HEK293 (cell line): Measurements from ENCODE around the gene ERICH4.
A peak's percentile ranks its signal among the peaks of the same experiment; 100 is the strongest.

Experiments used
- FEZF1 ChIP-seq: fragments of 450-650 bp; formaldehyde crosslinking; IDR thresholded peaks from 2 replicates; pipeline ENCODE4 v1.5.1; 2016; ENCODE audit warnings: missing biosample characterization, missing genetic modification characterization
- GFI1B ChIP-seq: fragments of 450-650 bp; formaldehyde crosslinking; IDR thresholded peaks from 2 replicates; pipeline ENCODE4 v1.5.1; 2016; ENCODE audit warnings: missing biosample characterization, missing genetic modification characterization
- KLF7 ChIP-seq: fragments of 450-650 bp; formaldehyde crosslinking; IDR thresholded peaks from 2 replicates; pipeline ENCODE4 v1.5.1; 2016; ENCODE audit warnings: missing biosample characterization, missing genetic modification characterization, borderline replicate concordance
- PRDM6 ChIP-seq: fragments of 450-650 bp; formaldehyde crosslinking; IDR thresholded peaks from 2 replicates; pipeline ENCODE4 v1.5.1; 2017; ENCODE audit warnings: missing biosample characterization, missing genetic modification characterization
- TSHZ1 ChIP-seq: fragments of 450-650 bp; formaldehyde crosslinking; IDR thresholded peaks from 2 replicates; pipeline ENCODE4 v1.5.1; 2016; ENCODE audit warnings: missing biosample characterization, missing genetic modification characterization, borderline replicate concordance
- YY2 ChIP-seq: fragments of 450-650 bp; formaldehyde crosslinking; IDR thresholded peaks from 2 replicates; pipeline ENCODE4 v1.5.1; 2016; ENCODE audit warnings: missing biosample characterization, missing genetic modification characterization
- ZBTB21 ChIP-seq: fragments of 450-650 bp; formaldehyde crosslinking; IDR thresholded peaks from 2 replicates; pipeline ENCODE4 v1.5.1; 2017; ENCODE audit warnings: missing biosample characterization, missing genetic modification characterization
- ZEB2 ChIP-seq: fragments of 450-650 bp; formaldehyde crosslinking; IDR thresholded peaks from 2 replicates; pipeline ENCODE4 v1.5.1; 2016; ENCODE audit warnings: missing biosample characterization, missing genetic modification characterization
- ZNF146 ChIP-seq: fragments of 450-650 bp; formaldehyde crosslinking; IDR thresholded peaks from 2 replicates; pipeline ENCODE4 v1.5.1; 2016; ENCODE audit warnings: missing biosample characterization, missing genetic modification characterization
- ZNF175 ChIP-seq: fragments of 450-650 bp; formaldehyde crosslinking; IDR thresholded peaks from 2 replicates; pipeline ENCODE4 v1.5.1; 2016; ENCODE audit warnings: missing biosample characterization, missing genetic modification characterization
- ZNF19 ChIP-seq: fragments of 450-650 bp; formaldehyde crosslinking; IDR thresholded peaks from 2 replicates; pipeline ENCODE4; 2016; ENCODE audit warnings: missing biosample characterization, missing genetic modification characterization, low read depth
- ZNF214 ChIP-seq: fragments of 450-650 bp; formaldehyde crosslinking; IDR thresholded peaks from 2 replicates; pipeline ENCODE4 v1.5.1; 2017; ENCODE audit warnings: missing biosample characterization, mild to moderate bottlenecking, missing genetic modification characterization, borderline replicate concordance
- ZNF248 ChIP-seq: fragments of 450-650 bp; formaldehyde crosslinking; IDR thresholded peaks from 2 replicates; pipeline ENCODE4 v1.5.1; 2017; ENCODE audit warnings: missing biosample characterization, missing genetic modification characterization
- ZNF324 ChIP-seq: fragments of 450-650 bp; formaldehyde crosslinking; IDR thresholded peaks from 2 replicates; pipeline ENCODE4 v1.5.1; 2016; ENCODE audit warnings: missing biosample characterization, missing genetic modification characterization
- ZNF335 ChIP-seq: fragments of 450-650 bp; formaldehyde crosslinking; conservative IDR thresholded peaks from 2 replicates; pipeline ENCODE4 v1.5.1; 2016; ENCODE audit warnings: missing biosample characterization, missing genetic modification characterization
- ZNF366 ChIP-seq: fragments of 450-650 bp; formaldehyde crosslinking; conservative IDR thresholded peaks from 2 replicates; pipeline ENCODE4 v1.5.1; 2016; ENCODE audit warnings: missing biosample characterization, missing genetic modification characterization
- ZNF37A ChIP-seq: fragments of 450-650 bp; IDR thresholded peaks from 2 replicates; pipeline ENCODE4 v1.5.1; 2018; ENCODE audit warnings: missing biosample characterization, missing genetic modification characterization
- ZNF426 ChIP-seq: fragments of 450-650 bp; formaldehyde crosslinking; IDR thresholded peaks from 2 replicates; pipeline ENCODE4 v1.5.1; 2017; ENCODE audit warnings: missing biosample characterization, missing genetic modification characterization, mild to moderate bottlenecking, inconsistent platforms, moderate library complexity
- ZNF510 ChIP-seq: fragments of 450-650 bp; formaldehyde crosslinking; IDR thresholded peaks from 2 replicates; pipeline ENCODE4 v1.5.1; 2018; ENCODE audit warnings: mild to moderate bottlenecking, missing genetic modification characterization, missing biosample characterization; ENCODE audit not compliant: insufficient replicate concordance
- ZNF544 ChIP-seq: fragments of 450-650 bp; formaldehyde crosslinking; IDR thresholded peaks from 2 replicates; pipeline ENCODE4 v1.5.0; 2017; ENCODE audit warnings: missing biosample characterization, missing genetic modification characterization
- ZNF548 ChIP-seq: fragments of 450-650 bp; formaldehyde crosslinking; IDR thresholded peaks from 2 replicates; pipeline ENCODE4 v1.5.1; 2016; ENCODE audit warnings: missing biosample characterization, missing genetic modification characterization
- ZNF549 ChIP-seq: fragments of 450-650 bp; IDR thresholded peaks from 2 replicates; pipeline ENCODE4 v1.5.1; 2018; ENCODE audit warnings: missing biosample characterization, missing genetic modification characterization, mild to moderate bottlenecking, inconsistent platforms, moderate library complexity
- ZNF558 ChIP-seq: fragments of 450-650 bp; formaldehyde crosslinking; IDR thresholded peaks from 2 replicates; pipeline ENCODE4 v1.5.1; 2016; ENCODE audit warnings: missing biosample characterization, missing genetic modification characterization
- ZNF626 ChIP-seq: fragments of 450-650 bp; sonication (Bioruptor Pico); formaldehyde crosslinking; IDR thresholded peaks from 2 replicates; pipeline ENCODE4 v1.5.1; 2018; ENCODE audit warnings: missing biosample characterization, missing genetic modification characterization, inconsistent platforms
- ZNF785 ChIP-seq: fragments of 450-650 bp; formaldehyde crosslinking; IDR thresholded peaks from 2 replicates; pipeline ENCODE4 v1.5.1; 2016; ENCODE audit warnings: missing biosample characterization, missing genetic modification characterization
- ZNF837 ChIP-seq: fragments of 450-650 bp; formaldehyde crosslinking; IDR thresholded peaks from 2 replicates; pipeline ENCODE4 v1.5.1; 2016; ENCODE audit warnings: missing biosample characterization, missing genetic modification characterization
- ZXDB ChIP-seq: fragments of 450-650 bp; formaldehyde crosslinking; IDR thresholded peaks from 2 replicates; pipeline ENCODE4 v1.5.1; 2016; ENCODE audit warnings: missing biosample characterization, missing genetic modification characterization
- TF ChIP-seq, protein P1 (sequence below): sonication (generic); formaldehyde crosslinking; IDR thresholded peaks from 2 replicates; pipeline ENCODE4 v1.8.1; 2022; ENCODE audit warnings: mild to moderate bottlenecking, moderate library complexity, missing genetic modification reagents
- TF ChIP-seq, protein P2 (sequence below): fragments of 450-650 bp; formaldehyde crosslinking; IDR thresholded peaks from 2 replicates; pipeline ENCODE4 v1.5.1; 2016; ENCODE audit warnings: missing biosample characterization, missing genetic modification characterization
- TF ChIP-seq, protein P3 (sequence below): fragments of 450-650 bp; formaldehyde crosslinking; IDR thresholded peaks from 2 replicates; pipeline ENCODE4 v1.5.1; 2016; ENCODE audit warnings: missing biosample characterization, missing genetic modification characterization, borderline replicate concordance

The ERICH4 gene

DNA sequence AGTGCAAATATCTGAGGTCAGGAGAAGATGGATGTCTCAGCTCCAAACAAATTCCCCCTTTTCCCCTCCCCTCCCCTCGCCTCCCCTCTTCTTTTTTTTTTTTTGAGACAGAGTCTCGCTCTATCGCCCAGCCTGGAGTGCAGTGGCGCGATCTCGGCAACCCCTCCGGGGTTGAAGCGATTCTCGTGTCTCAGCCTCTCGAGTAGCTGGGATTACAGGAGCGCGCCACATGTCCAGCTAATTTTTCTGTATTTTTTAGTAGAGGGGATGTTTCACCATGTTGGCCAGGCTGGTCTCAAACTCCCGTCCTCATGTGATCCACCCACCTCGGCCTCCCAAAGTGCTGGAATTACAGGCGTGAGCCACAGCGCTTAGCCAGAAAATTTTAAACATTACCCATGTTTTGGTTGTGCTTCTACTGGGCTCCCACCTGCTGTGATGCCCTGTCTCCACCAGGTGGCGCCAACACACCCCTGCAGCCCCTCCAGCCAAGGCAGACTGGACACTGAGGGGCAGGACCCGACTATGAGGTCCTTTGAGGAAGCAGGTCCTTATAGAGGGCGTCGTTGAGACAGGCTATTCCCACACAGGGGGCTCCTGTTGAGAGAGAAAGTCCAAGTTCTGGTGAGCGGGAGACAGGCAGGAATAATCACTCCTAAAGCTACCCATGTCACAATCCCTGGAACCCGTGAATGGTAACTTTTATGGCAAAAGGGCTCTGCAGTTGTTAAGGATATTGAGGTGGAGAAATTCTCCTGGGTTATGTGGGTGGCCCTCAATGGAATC is 6.3 kb downstream of the ERICH4 start (continued):
- TF ChIP-seq TSHZ1 (no peak), ZNF37A (tag by site-specific recombination) (no peak), ZNF837 (tag by site-specific recombination) (no peak), ZEB2 (tag by site-specific recombination) (peak; percentile 30; the same call in 1 of the 2 replicates), ZNF175 (tag by site-specific recombination) (no peak), KLF7 (tag by site-specific recombination) (no peak), ZNF558 (no peak), ZBTB21 (tag by site-specific recombination) (no peak), ZNF248 (no peak), ZNF544 (no peak), ZNF548 (tag by site-specific recombination) (no peak), ZNF510 (tag by site-specific recombination) (no peak), FEZF1 (tag by site-specific recombination) (no peak), ZNF214 (no peak), ZXDB (tag by site-specific recombination) (0 out of 2 replicates have a peak, but pooled peaks have one; percentile 18), ZNF549 (no peak), ZNF324 (no peak), ZNF626 (tag by site-specific recombination) (no peak), ZNF335 (peak; percentile 95), ZNF366 (no peak), GFI1B (tag by site-specific recombination) (no peak), ZNF146 (no peak), PRDM6 (tag by site-specific recombination) (no peak), ZNF19 (tag by site-specific recombination) (no peak), ZNF785 (tag by site-specific recombination) (no peak), ZNF426 (tag by site-specific recombination) (no peak), YY2 (tag by site-specific recombination) (no peak)
- TF ChIP-seq, protein P1, sequence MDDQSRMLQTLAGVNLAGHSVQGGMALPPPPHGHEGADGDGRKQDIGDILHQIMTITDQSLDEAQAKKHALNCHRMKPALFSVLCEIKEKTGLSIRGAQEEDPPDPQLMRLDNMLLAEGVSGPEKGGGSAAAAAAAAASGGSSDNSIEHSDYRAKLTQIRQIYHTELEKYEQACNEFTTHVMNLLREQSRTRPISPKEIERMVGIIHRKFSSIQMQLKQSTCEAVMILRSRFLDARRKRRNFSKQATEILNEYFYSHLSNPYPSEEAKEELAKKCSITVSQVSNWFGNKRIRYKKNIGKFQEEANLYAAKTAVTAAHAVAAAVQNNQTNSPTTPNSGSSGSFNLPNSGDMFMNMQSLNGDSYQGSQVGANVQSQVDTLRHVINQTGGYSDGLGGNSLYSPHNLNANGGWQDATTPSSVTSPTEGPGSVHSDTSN (CRISPR knock-in tag): no peak
- TF ChIP-seq, protein P2, sequence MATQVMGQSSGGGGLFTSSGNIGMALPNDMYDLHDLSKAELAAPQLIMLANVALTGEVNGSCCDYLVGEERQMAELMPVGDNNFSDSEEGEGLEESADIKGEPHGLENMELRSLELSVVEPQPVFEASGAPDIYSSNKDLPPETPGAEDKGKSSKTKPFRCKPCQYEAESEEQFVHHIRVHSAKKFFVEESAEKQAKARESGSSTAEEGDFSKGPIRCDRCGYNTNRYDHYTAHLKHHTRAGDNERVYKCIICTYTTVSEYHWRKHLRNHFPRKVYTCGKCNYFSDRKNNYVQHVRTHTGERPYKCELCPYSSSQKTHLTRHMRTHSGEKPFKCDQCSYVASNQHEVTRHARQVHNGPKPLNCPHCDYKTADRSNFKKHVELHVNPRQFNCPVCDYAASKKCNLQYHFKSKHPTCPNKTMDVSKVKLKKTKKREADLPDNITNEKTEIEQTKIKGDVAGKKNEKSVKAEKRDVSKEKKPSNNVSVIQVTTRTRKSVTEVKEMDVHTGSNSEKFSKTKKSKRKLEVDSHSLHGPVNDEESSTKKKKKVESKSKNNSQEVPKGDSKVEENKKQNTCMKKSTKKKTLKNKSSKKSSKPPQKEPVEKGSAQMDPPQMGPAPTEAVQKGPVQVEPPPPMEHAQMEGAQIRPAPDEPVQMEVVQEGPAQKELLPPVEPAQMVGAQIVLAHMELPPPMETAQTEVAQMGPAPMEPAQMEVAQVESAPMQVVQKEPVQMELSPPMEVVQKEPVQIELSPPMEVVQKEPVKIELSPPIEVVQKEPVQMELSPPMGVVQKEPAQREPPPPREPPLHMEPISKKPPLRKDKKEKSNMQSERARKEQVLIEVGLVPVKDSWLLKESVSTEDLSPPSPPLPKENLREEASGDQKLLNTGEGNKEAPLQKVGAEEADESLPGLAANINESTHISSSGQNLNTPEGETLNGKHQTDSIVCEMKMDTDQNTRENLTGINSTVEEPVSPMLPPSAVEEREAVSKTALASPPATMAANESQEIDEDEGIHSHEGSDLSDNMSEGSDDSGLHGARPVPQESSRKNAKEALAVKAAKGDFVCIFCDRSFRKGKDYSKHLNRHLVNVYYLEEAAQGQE: no peak
- TF ChIP-seq, protein P3, sequence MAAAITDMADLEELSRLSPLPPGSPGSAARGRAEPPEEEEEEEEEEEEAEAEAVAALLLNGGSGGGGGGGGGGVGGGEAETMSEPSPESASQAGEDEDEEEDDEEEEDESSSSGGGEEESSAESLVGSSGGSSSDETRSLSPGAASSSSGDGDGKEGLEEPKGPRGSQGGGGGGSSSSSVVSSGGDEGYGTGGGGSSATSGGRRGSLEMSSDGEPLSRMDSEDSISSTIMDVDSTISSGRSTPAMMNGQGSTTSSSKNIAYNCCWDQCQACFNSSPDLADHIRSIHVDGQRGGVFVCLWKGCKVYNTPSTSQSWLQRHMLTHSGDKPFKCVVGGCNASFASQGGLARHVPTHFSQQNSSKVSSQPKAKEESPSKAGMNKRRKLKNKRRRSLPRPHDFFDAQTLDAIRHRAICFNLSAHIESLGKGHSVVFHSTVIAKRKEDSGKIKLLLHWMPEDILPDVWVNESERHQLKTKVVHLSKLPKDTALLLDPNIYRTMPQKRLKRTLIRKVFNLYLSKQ (tag by site-specific recombination): no peak
